PFSK-1 (cell line): Measurements from ENCODE around the gene ENOX2.

Source experiments
- POLR2AphosphoS5 ChIP-seq: IDR thresholded peaks from 2 replicates; pipeline ENCODE4 v1.6.1; 2012; ENCODE audit warnings: low read depth, mild to moderate bottlenecking, control low read depth, low read length, moderate library complexity
- SIN3A ChIP-seq: IDR thresholded peaks from 2 replicates; pipeline ENCODE4 v1.6.1; 2012; ENCODE audit warnings: mild to moderate bottlenecking, low read length, moderate library complexity, borderline replicate concordance; ENCODE audit not compliant: insufficient read depth
- TAF1 ChIP-seq: IDR thresholded peaks from 2 replicates; pipeline ENCODE4 v1.6.1; 2012; ENCODE audit warnings: low read length, control low read depth, borderline replicate concordance; ENCODE audit not compliant: insufficient read depth

DNA sequence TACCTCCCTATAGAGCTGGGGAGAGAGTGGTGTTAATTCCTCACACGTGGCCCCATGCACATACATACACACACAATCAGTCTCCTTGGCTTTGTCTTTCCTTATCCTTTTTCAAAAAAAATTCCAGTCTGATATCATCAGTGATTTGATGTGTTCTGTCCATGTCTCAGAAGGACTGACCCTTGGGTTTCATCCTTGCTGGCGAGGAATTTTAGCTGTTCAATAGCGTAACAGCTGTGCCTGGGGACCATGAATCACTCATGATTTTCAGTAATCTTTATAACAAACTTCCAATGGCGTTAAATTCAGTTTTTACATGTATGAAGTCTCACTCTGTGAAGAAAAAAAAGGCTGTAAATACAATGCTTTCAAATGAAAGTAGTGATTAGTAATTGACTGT is 296.6 kb downstream of the ENOX2 start:
- TF ChIP-seq TAF1: no peak
- no peak for TF ChIP-seq POLR2AphosphoS5
- TF ChIP-seq SIN3A: no peak
